KMS-11 (cell line): ENCODE data around the gene VGLL2.

Experiments
- H2AFZ ChIP-seq: fragments of 200-600 bp; sonication (generic); 2 replicates; pipeline ENCODE4 v1.6.1; 2016; ENCODE audit warnings: antibody characterized with exemption, mixed run types, low read depth
- H3K27ac ChIP-seq: fragments of 200-600 bp; sonication (generic); 2 replicates; pipeline ENCODE4 v1.6.1; 2016; ENCODE audit warnings: mild to moderate bottlenecking, mixed run types
- H3K27me3 ChIP-seq: fragments of 200-600 bp; sonication (generic); 2 replicates; pipeline ENCODE4 v1.6.1; 2017; ENCODE audit warnings: mild to moderate bottlenecking, low read depth, mixed run types, moderate library complexity; ENCODE audit not compliant: insufficient read depth
- H3K36me3 ChIP-seq: fragments of 200-600 bp; sonication (generic); 2 replicates; pipeline ENCODE4 v1.6.1; 2017; ENCODE audit warnings: mild to moderate bottlenecking, mixed run types; ENCODE audit not compliant: insufficient read depth
- H3K4me1 ChIP-seq: fragments of 200-600 bp; sonication (generic); 2 replicates; pipeline ENCODE4 v1.6.1; 2016; ENCODE audit warnings: mild to moderate bottlenecking, low read depth, mixed run types; ENCODE audit not compliant: poor library complexity, severe bottlenecking
- H3K4me2 ChIP-seq: fragments of 200-600 bp; sonication (generic); 2 replicates; pipeline ENCODE4 v1.7.0; 2016; ENCODE audit warnings: mild to moderate bottlenecking, mixed run types
- H3K4me3 ChIP-seq: fragments of 200-600 bp; sonication (generic); IDR thresholded peaks from 2 replicates; pipeline ENCODE4 v1.6.1; 2017; ENCODE audit warnings: low read depth, low read length, mixed read lengths; ENCODE audit not compliant: insufficient read depth
- H3K79me2 ChIP-seq: fragments of 200-600 bp; sonication (generic); 2 replicates; pipeline ENCODE4 v1.6.1; 2016; ENCODE audit warnings: low read depth, mixed run types; ENCODE audit not compliant: insufficient read depth
- H3K9ac ChIP-seq: fragments of 200-600 bp; sonication (generic); 2 replicates; pipeline ENCODE4 v1.6.1; 2016; ENCODE audit warnings: mild to moderate bottlenecking, mixed run types
- H4K20me1 ChIP-seq: fragments of 200-600 bp; sonication (generic); 2 replicates; pipeline ENCODE4 v1.6.1; 2016; ENCODE audit warnings: mild to moderate bottlenecking, mixed run types; ENCODE audit not compliant: insufficient read depth
- CTCF ChIP-seq: fragments of 200-600 bp; sonication (generic); conservative IDR thresholded peaks from 2 replicates; pipeline ENCODE4 v1.6.1; 2017; ENCODE audit warnings: low read depth, mild to moderate bottlenecking, antibody characterized with exemption, low read length, moderate library complexity, mixed read lengths

The VGLL2 gene

GRCh38 chr6:117270055-117270842 is 4.9 kb downstream of the VGLL2 start:
- Histone ChIP-seq H3K4me3 (no peak overlapping the region), H3K4me1 (peaks cover 21% of the 10 kb centered on the region), H3K9ac (no peak overlapping the region), H3K4me2 (no peak overlapping the region), H3K27me3 (no peaks in the 10 kb centered on the region), H3K79me2 (no peaks in the 10 kb centered on the region), H3K27ac (no peak overlapping the region), H3K36me3 (no peaks in the 10 kb centered on the region), H4K20me1 (no peaks in the 10 kb centered on the region), H2AFZ (no peak overlapping the region)
- no peak for TF ChIP-seq CTCF

GRCh38 chr6:117270843-117271507 is 5.6 kb downstream of the VGLL2 start:
- Histone ChIP-seq H3K4me1 (peaks cover 21% of the 10 kb centered on the region), H3K4me3 (no peak overlapping the region), H4K20me1 (no peaks in the 10 kb centered on the region), H2AFZ (no peak overlapping the region), H3K27me3 (no peaks in the 10 kb centered on the region), H3K36me3 (no peaks in the 10 kb centered on the region), H3K79me2 (no peaks in the 10 kb centered on the region), H3K9ac (no peak overlapping the region), H3K4me2 (no peak overlapping the region), H3K27ac (no peak overlapping the region)
- TF ChIP-seq CTCF: no peak

- peak overlapping the region; percentile 57 for H2AFZ ChIP-seq
- no peak for TF ChIP-seq CTCF
- H3K36me3 ChIP-seq: no peaks in the 10 kb centered on the region
- H3K27me3 ChIP-seq: no peaks in the 10 kb centered on the region
- no peaks in the 10 kb centered on the region for H4K20me1 ChIP-seq
- H3K4me3 ChIP-seq: no peak overlapping the region
- H3K9ac ChIP-seq: no peak overlapping the region; the same call in 1 of the 2 replicates
- no peaks in the 10 kb centered on the region for H3K79me2 ChIP-seq
- peak overlapping the region; percentile 4; the same call in 1 of the 2 replicates for H3K27ac ChIP-seq
- peak overlapping the region; percentile 97 for H3K4me2 ChIP-seq
- peaks cover 21% of the 10 kb centered on the region for H3K4me1 ChIP-seq
Measured at GRCh38 chr6:117272032-117272866, 6.9 kb downstream of the VGLL2 start.

- no peak for TF ChIP-seq CTCF
- Histone ChIP-seq H3K27ac (no peak overlapping the region), H3K79me2 (no peaks in the 10 kb centered on the region), H4K20me1 (no peaks in the 10 kb centered on the region), H3K9ac (no peak overlapping the region; the same call in 1 of the 2 replicates), H3K4me1 (peaks cover 21% of the 10 kb centered on the region), H3K4me2 (peak overlapping the region; percentile 97), H3K4me3 (no peak overlapping the region), H3K36me3 (no peaks in the 10 kb centered on the region), H3K27me3 (no peaks in the 10 kb centered on the region), H2AFZ (peak overlapping the region; percentile 57; the same call in 1 of the 2 replicates)
Measured at GRCh38 chr6:117272891-117273290, 7.5 kb downstream of the VGLL2 start.
